ENCODE results near the gene CRB2. TPM values are rescaled to one million over a fixed set of nuclear protein-coding genes. Genes with fewer than 3 reads are reported as not detected.

CRB2 gene
- total RNA-seq, 1 donor from 2014 or later = 1.2 TPM

- Mint-ChIP-seq H3K4me1 (no peaks in the 10 kb centered on the region), H3K27me3 (no peaks in the 10 kb centered on the region), H3K9me3 (no peaks in the 10 kb centered on the region), H3K36me3 (ENCODE audit: low read depth) (peaks cover 26% of the 10 kb centered on the region), H3K27ac (no peak overlapping the region), H3K4me3 (no peak overlapping the region)
- ChIA-PET POLR2A (interaction anchor here (0.9 kb wide), 1 partner anchor 24 kb away, joined by 3 read pairs; no protein-coding TSS in a partner anchor), CTCF (no interaction called here)
- DNase-seq (no peak), ATAC-seq (ENCODE audit: low read depth) (no peak)
- intact Hi-C loops (cut with micrococcal nuclease) = no loop called here
- no peak for TF ChIP-seq CTCF (IDR thresholded peaks at IDR 0.05)
Measured at GRCh38 chr9:123414936-123415930, 59.2 kb downstream of the CRB2 start.

GRCh38 chr9:123416176-123416575 is 60.2 kb downstream of the CRB2 start:
- Mint-ChIP-seq H3K27me3 (no peaks in the 10 kb centered on the region), H3K27ac (no peak overlapping the region), H3K36me3 (ENCODE audit: low read depth) (peaks cover 28% of the 10 kb centered on the region), H3K4me1 (no peaks in the 10 kb centered on the region), H3K4me3 (no peak overlapping the region), H3K9me3 (no peaks in the 10 kb centered on the region)
- ATAC-seq (ENCODE audit: low read depth) (no peak), DNase-seq (no peak)
- ChIA-PET POLR2A (interaction anchor here (0.9 kb wide), 1 partner anchor 23 kb away, joined by 3 read pairs; no protein-coding TSS in a partner anchor), CTCF (no interaction called here)
- intact Hi-C loops (cut with micrococcal nuclease) = no loop called here
- no peak for TF ChIP-seq CTCF (IDR thresholded peaks at IDR 0.05)

- no peaks in the 10 kb centered on the region for H3K27me3 Mint-ChIP-seq
Measured at GRCh38 chr9:123417289-123418051, 61.5 kb downstream of the CRB2 start.

GRCh38 chr9:123418052-123418430 is 62.0 kb downstream of the CRB2 start:
- H3K9me3 Mint-ChIP-seq = no peaks in the 10 kb centered on the region
- TF ChIP-seq CTCF (IDR thresholded peaks at IDR 0.05) = no peak
- no peak overlapping the region for H3K27ac Mint-ChIP-seq
- H3K36me3 Mint-ChIP-seq (ENCODE audit: low read depth) = peaks cover 26% of the 10 kb centered on the region
- H3K4me3 Mint-ChIP-seq = no peak overlapping the region
- CTCF ChIA-PET = no interaction called here
- no peak for DNase-seq
- no peaks in the 10 kb centered on the region for H3K27me3 Mint-ChIP-seq
- no peak for ATAC-seq (ENCODE audit: low read depth)
- no peaks in the 10 kb centered on the region for H3K4me1 Mint-ChIP-seq
- POLR2A ChIA-PET = no interaction called here
- intact Hi-C loops (cut with micrococcal nuclease) = no loop called here

More at GRCh38 chr9:123417289-123418051, 61.5 kb downstream of the CRB2 start:
- Mint-ChIP-seq H3K4me3 (no peak overlapping the region), H3K9me3 (no peaks in the 10 kb centered on the region), H3K27ac (no peak overlapping the region), H3K4me1 (no peaks in the 10 kb centered on the region), H3K36me3 (ENCODE audit: low read depth) (peaks cover 27% of the 10 kb centered on the region)
- DNase-seq = no peak
- TF ChIP-seq CTCF (IDR thresholded peaks at IDR 0.05) = no peak
- intact Hi-C loops (cut with micrococcal nuclease) = no loop called here
- ChIA-PET CTCF (no interaction called here), POLR2A (no interaction called here)
- no peak for ATAC-seq (ENCODE audit: low read depth)

GRCh38 chr9:123418506-123418905 is 62.5 kb downstream of the CRB2 start:
- H3K9me3 Mint-ChIP-seq = no peaks in the 10 kb centered on the region

More at GRCh38 chr9:123418506-123418905, 62.5 kb downstream of the CRB2 start:
- ChIA-PET CTCF (no interaction called here), POLR2A (no interaction called here)
- Mint-ChIP-seq H3K4me3 (no peak overlapping the region), H3K27ac (no peak overlapping the region), H3K4me1 (no peaks in the 10 kb centered on the region), H3K36me3 (ENCODE audit: low read depth) (peaks cover 26% of the 10 kb centered on the region), H3K27me3 (no peaks in the 10 kb centered on the region)
- TF ChIP-seq CTCF (IDR thresholded peaks at IDR 0.05) = no peak
- ATAC-seq (ENCODE audit: low read depth) (no peak), DNase-seq (no peak)
- intact Hi-C loops (cut with micrococcal nuclease) = no loop called here

Data from activated B cell treated with CpG ODN at 0.5 μM for 24 hours (primary cell).